Heart right ventricle (tissue), 16 donors: ENCODE data around the gene ELK3. TPM values are rescaled to one million over a fixed set of nuclear protein-coding genes. Genes with fewer than 3 reads are reported as not detected.
A peak's percentile ranks its signal among the peaks of the same experiment; 100 is the strongest.

Source experiments
- ATAC-seq, 8 donors: fragments of 200-7000 bp; cut with Tn5 transposase; one replicate each; pipeline ENCODE4 v1.9.1; 2020; ENCODE audit warnings: mild to moderate bottlenecking in 8 of 8, moderate library complexity in 8 of 8, moderate number of reproducible peaks in 1 of 8
- DNase-seq, 2 donors: peaks; one replicate each; pipeline ENCODE4 v3.0.0-alpha.2; 2020
- H3K27ac ChIP-seq, 10 donors: fragments of 200-600 bp; sonication (generic) in 2 of 10; one replicate each; pipeline versions ENCODE4 v1.5.0 to v1.8.0; 2020 to 2022; ENCODE audit warnings: mild to moderate bottlenecking in 3 of 10
- H3K27me3 ChIP-seq, 7 donors: fragments of 200-600 bp; one replicate each; pipeline ENCODE4 v1.8.0; 2021 to 2022; ENCODE audit warnings: mild to moderate bottlenecking in 2 of 7
- H3K36me3 ChIP-seq, 9 donors: fragments of 200-600 bp; sonication (generic) in 1 of 9; one replicate each; pipeline versions ENCODE4 v1.5.0 to v1.8.0; 2020 to 2022; ENCODE audit warnings: mild to moderate bottlenecking in 2 of 9
- H3K4me1 ChIP-seq, 9 donors: fragments of 200-600 bp; sonication (generic) in 1 of 9; one replicate each; pipeline versions ENCODE4 v1.5.0 to v1.8.0; 2020 to 2022; ENCODE audit warnings: mild to moderate bottlenecking in 4 of 9
- H3K4me3 ChIP-seq, 10 donors: fragments of 200-600 bp; sonication (generic) in 2 of 10; one replicate each; pipeline versions ENCODE4 v1.5.0 to v1.8.0; 2020 to 2022; ENCODE audit warnings: mild to moderate bottlenecking in 7 of 10, moderate library complexity in 2 of 10
- H3K9me3 ChIP-seq, 11 donors: fragments of 200-600 bp in 10 of 11; sonication (generic) in 2 of 11; one replicate each; pipeline versions ENCODE4 v1.5.0 to v1.8.0; 2013 to 2022; ENCODE audit warnings: mild to moderate bottlenecking in 2 of 11, control low read depth in 1 of 11, moderate library complexity in 1 of 11
- CTCF ChIP-seq, 9 donors: fragments of 200-600 bp; sonication (generic) in 2 of 9; IDR thresholded peaks; one replicate each; pipeline versions ENCODE4 v1.5.0 to v1.8.0; 2021 to 2022; ENCODE audit warnings: antibody characterized with exemption in 9 of 9, mild to moderate bottlenecking in 5 of 9, moderate library complexity in 1 of 9
- WGBS, 2 donors: extraction: QIAGEN DNeasy Blood & Tissue Kit; methylation state at CpG; one replicate each; pipeline ENCODE4 v1.1.7; 2013; ENCODE audit warnings: inconsistent platforms in 1 of 2; 5-methylcytosine and 5-hydroxymethylcytosine counted together
- intact Hi-C, 10 donors: fragments of 100-400 bp; cut with DNase I; formaldehyde crosslinking; loops; one replicate each; pipeline versions ENCODE4 v1.11.1 to v1.14.2; 2022
- polyA plus RNA-seq, 2 donors: library from polyadenylated mRNA; stranded (reverse); fragments of 200-250 nt; gene quantifications; one replicate each; pipeline ENCODE4 v1.2.3, GENCODE V29; 2013
- total RNA-seq, 10 donors: library from RNA; stranded (reverse); fragmentation: NEBNext Ultra II Directional in 3 of 10; extraction: Animal tissue kit (Norgen Biotek cat#: 25700) in 3 of 10; gene quantifications; one replicate each; pipeline versions ENCODE4 v1.2.1 to v1.2.4, GENCODE V29; 2021 to 2023
- donor health status: Arrhythmogenic right ventricular cardiomyopathy.
- donor health status: ischemic (EF 13 %, LVEDD 7.1; RV severe dilation, severe dysfunction).
- donor health status: healthy with polysubstance abuse.
- donor health status: DM: no; HTN: yes; CAD: no.
- donor health status: DM: no; HTN: no; CAD: no.
- donor health status: ischemic (EF 25% LVEDD 6.9; RV normal size, moderate dysfunction).
- donor health status: ischemic (EF 25% LVEDD 5.7; RV mildly dilated, moderate dysfunction).
- donor health status: healthy.
- donor health status: DM: yes; HTN: yes; CAD: no.
- donor health status: Ischemic cardiomyopathy.
- donor health status: ischemic (EF 35%, LVEDD 5.7; RV mildly dilated, moderate dysfunction).
- donor health status: nonischemic (EF 11% LVEDD 7.7; RV severe dilation, severe dysfunction).
- donor health status: DM: yes; HTN: yes; CAD: no.
- donor health status: PGD.
- donor health status: ischemic (EF 29% LVEDD 5.4; RV normal size, mild dysfunction).
- donor health status: nonischemic (EF 23%, LVEDD 6.1; RV moderate dilation, normal function).

Gene ELK3
- total and polyA plus RNA-seq, 12 donors = 6.6 to 33.0 (median 21.4) TPM

DNA sequence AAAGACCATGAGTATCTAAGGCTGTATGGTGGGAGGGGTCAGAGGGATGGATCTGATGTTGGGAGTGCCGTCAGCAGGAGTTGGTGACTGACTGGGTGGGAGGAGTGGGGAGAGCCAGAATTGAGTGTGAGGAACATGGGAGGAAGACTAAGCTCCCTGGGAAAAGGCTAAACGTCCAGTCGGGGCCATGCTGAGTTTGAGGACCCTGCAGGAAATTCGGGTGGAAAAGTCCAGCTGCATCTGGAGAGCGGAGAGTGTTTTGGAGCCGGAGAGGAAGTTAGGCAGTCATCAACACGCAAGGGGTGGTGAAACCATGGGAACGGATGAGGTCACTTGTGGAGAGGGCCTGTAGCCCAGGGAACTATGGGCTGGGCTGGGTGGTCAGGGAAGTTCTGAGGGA, 60.9 kb downstream of the ELK3 start:
- peaks cover 7 to 79% (median 57%) of the 10 kb centered on the region in 9 donors for H3K4me1 ChIP-seq
- H3K36me3 ChIP-seq = peaks cover 0 to 62% (median 17%) of the 10 kb centered on the region in 9 donors
- peak; percentile 38 to 91 for DNase-seq
- no peak for TF ChIP-seq CTCF (IDR thresholded peaks at IDR 0.05)
- H3K9me3 ChIP-seq = no peaks in the 10 kb centered on the region
- peak overlapping the region in 9 of 10 donors; percentile 36 to 82 (median 74) for H3K27ac ChIP-seq
- H3K4me3 ChIP-seq = peak overlapping the region in 4 of 10 donors; percentile 1 to 22 (median 10)
- WGBS, 2 donors = 30 to 43% methylated on average over 8 of the region's 8 CpGs
- no peaks in the 10 kb centered on the region for H3K27me3 ChIP-seq
- intact Hi-C loops = loop anchor here in 2 of 10 donors (2.0 to 5.0 kb wide), 2 partner anchors 144 to 147 kb away; partner anchors contain the start of gene CDK17 (in 1 of the 2)
- peak; percentile 78 to 95 (median 92) for ATAC-seq

- WGBS, 2 donors = 73 to 76% methylated on average over 7 of the region's 7 CpGs
- Histone ChIP-seq H3K27me3 (no peaks in the 10 kb centered on the region), H3K4me1 (peaks cover 7 to 88% (median 66%) of the 10 kb centered on the region in 9 donors), H3K4me3 (no peak overlapping the region), H3K27ac (peak overlapping the region in 5 of 10 donors; percentile 61 to 82 (median 79)), H3K36me3 (peaks cover 0 to 62% (median 12%) of the 10 kb centered on the region in 9 donors), H3K9me3 (no peaks in the 10 kb centered on the region)
- intact Hi-C loops = loop anchor here in 1 of 10 donors (5.0 kb wide), 1 partner anchor 145 kb away; the partner anchor contains the start of gene CDK17
- DNase-seq = no peak
- ATAC-seq = no peak
- no peak for TF ChIP-seq CTCF (IDR thresholded peaks at IDR 0.05)
These were observed 62.6 kb downstream of the ELK3 start for GRCh38 chr12:96256672-96257361.

DNA sequence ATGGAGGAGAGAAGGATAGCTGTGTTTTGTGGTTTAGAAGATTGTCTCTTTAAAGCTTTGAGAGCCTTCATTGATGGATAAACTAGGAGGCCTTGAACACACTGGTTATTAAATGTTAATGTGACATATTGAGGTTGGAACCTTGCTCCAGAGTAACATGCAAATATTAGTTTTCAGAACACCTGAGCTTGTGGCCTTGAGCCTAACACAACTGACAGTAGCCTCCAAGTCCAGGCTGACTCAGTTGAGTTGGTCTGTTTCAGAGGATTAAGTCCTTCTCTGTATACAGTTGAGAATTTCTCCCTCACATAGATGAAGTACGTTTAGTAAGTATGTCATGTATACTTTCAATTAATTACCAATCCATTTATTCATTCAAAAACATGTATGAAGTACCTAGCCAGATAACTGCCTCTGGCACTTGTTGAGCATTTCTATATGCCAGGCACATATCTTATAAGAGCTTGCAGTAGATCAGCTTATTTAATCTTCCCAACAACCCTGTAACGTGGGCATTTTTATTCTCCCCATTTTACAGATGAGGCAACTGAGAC, 63.5 kb downstream of the ELK3 start:
- H3K27me3 ChIP-seq = no peaks in the 10 kb centered on the region
- H3K36me3 ChIP-seq = peaks cover 0 to 62% (median 9%) of the 10 kb centered on the region in 9 donors
- no peak for DNase-seq
- TF ChIP-seq CTCF (IDR thresholded peaks at IDR 0.05) = no peak
- 71 to 74% methylated on average over 2 of the region's 2 CpGs for WGBS, 2 donors
- H3K27ac ChIP-seq = peak overlapping the region in 8 of 10 donors; percentile 15 to 82 (median 62)
- no peak overlapping the region for H3K4me3 ChIP-seq
- no peak for ATAC-seq
- H3K4me1 ChIP-seq = peaks cover 7 to 91% (median 66%) of the 10 kb centered on the region in 9 donors
- intact Hi-C loops = loop anchor here in 1 of 10 donors (5.0 kb wide), 1 partner anchor 145 kb away; the partner anchor contains the start of gene CDK17
- H3K9me3 ChIP-seq = no peaks in the 10 kb centered on the region

DNA sequence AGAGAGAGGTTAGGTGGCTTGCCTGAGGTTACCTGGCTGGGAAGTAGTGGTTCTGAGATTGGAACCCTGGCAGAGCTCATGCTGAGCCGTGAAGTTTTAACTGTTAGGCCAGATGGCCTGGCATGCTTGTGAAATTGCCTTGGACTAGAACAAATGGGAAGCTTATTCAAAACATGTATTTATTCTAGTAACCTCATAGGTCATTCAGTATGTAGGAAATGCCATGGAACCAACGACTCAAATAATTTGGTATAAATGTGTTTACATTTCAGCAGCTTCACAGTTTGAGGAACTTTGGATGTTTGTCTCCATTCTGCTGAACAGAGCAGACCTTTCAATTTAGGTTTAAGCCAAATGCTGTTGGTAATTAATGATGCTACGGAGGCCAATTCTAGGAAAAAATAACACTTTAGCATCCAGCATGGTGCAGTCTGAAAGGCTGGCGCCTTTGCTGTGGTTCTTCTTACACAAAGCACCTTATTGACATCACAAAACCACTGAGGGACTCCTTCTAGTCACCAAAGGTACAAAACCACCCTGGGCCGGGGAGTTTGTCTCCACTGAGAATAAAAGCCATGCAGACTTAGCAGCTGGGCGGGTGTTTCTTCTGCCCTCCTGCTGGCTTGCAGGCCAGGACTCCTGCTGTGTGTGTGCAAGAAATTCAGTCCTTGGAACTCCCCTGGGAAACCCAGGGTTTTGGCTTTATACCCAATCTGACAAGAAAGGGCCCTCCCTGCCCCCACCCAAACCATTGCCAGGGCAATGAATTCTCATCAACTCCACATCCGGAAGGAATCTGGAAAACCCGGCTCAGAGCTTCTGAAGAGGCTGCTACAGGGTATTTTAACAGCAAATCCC, 64.2 kb downstream of the ELK3 start:
- intact Hi-C loops = loop anchor here in 1 of 10 donors (5.0 kb wide), 1 partner anchor 144 kb away; the partner anchor contains the start of gene CDK17
- ATAC-seq (peak; percentile 49 to 61 (median 53)), DNase-seq (peak; percentile 70 to 89)
- Histone ChIP-seq H3K36me3 (peaks cover 0 to 62% (median 5%) of the 10 kb centered on the region in 9 donors), H3K4me1 (peaks cover 7 to 88% (median 70%) of the 10 kb centered on the region in 9 donors), H3K9me3 (no peaks in the 10 kb centered on the region), H3K4me3 (no peak overlapping the region), H3K27ac (peak overlapping the region in 9 of 10 donors; percentile 29 to 82 (median 61)), H3K27me3 (no peaks in the 10 kb centered on the region)
- TF ChIP-seq CTCF (IDR thresholded peaks at IDR 0.05) = no peak
- 44 to 48% methylated on average over 8 of the region's 8 CpGs for WGBS, 2 donors
